GM12891 (cell line): ENCODE measurements around the gene DYNLT2.

ENCODE experiments used
- POLR2AphosphoS5 ChIP-seq: IDR thresholded peaks from 2 replicates; pipeline ENCODE4 v1.6.1; 2011; ENCODE audit warnings: low read depth, low read length, control low read depth
- TAF1 ChIP-seq: IDR thresholded peaks from 2 replicates; pipeline ENCODE4 v1.6.1; 2011; ENCODE audit warnings: low read depth, low read length, control low read depth

GRCh38 chr6:169692516-169692915, 58.9 kb downstream of the DYNLT2 start:
- TF ChIP-seq POLR2AphosphoS5 (no peak), TAF1 (no peak)
